Memory B cell (primary cell): ENCODE results near the gene PCDHB15.
"Not testable (repeated sequence)": the region's sequence is repeated elsewhere in the genome, so short reads cannot be mapped to it uniquely, and the experiment has no call there.

Experiments used
- ATAC-seq: fragments of 150-1000 bp; cut with Tn5 transposase; 2 replicates; pipeline ENCODE4 v1.10.0; 2021; ENCODE audit warnings: low read depth, mild to moderate bottlenecking, moderate library complexity
- DNase-seq, 2 donors: peaks; one replicate each; pipeline ENCODE4 v3.0.0; 2022; ENCODE audit warnings: low spot score in 2 of 2
- H3K27ac Mint-ChIP-seq: one replicate; pipeline ENCODE4 v1.8.0; 2022; ENCODE audit warnings: mild to moderate bottlenecking, moderate library complexity, mixed read lengths
- H3K27me3 Mint-ChIP-seq: one replicate; pipeline ENCODE4 v1.8.0; 2022; ENCODE audit warnings: mixed read lengths
- H3K36me3 Mint-ChIP-seq: one replicate; pipeline ENCODE4 v1.8.0; 2022; ENCODE audit warnings: mild to moderate bottlenecking, mixed read lengths
- H3K4me1 Mint-ChIP-seq: one replicate; pipeline ENCODE4 v1.8.0; 2022; ENCODE audit warnings: mixed read lengths
- H3K4me3 Mint-ChIP-seq: one replicate; pipeline ENCODE4 v1.8.0; 2022; ENCODE audit warnings: mild to moderate bottlenecking, moderate library complexity, mixed read lengths
- H3K9me3 Mint-ChIP-seq: one replicate; pipeline ENCODE4 v1.8.0; 2022; ENCODE audit warnings: mixed read lengths

Gene PCDHB15

DNA sequence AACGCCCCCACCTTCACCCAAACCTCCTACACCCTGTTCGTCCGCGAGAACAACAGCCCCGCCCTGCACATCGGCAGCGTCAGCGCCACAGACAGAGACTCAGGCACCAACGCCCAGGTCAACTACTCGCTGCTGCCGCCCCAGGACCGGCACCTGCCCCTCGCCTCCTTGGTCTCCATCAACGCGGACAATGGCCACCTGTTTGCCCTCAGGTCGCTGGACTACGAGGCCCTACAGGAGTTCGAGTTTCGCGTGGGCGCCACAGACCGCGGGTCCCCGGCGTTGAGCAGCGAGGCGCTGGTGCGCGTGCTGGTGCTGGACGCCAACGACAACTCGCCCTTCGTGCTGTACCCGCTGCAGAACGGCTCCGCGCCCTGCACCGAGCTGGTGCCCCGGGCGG, 20.4 kb upstream of the PCDHB15 start:
- peaks cover 14% of the 10 kb centered on the region for H3K9me3 Mint-ChIP-seq
- not testable (repeated sequence) for ATAC-seq, DNase-seq, H3K4me1 Mint-ChIP-seq, H3K27ac Mint-ChIP-seq, H3K4me3 Mint-ChIP-seq, H3K36me3 Mint-ChIP-seq
- H3K27me3 Mint-ChIP-seq: peaks cover 14% of the 10 kb centered on the region

DNA sequence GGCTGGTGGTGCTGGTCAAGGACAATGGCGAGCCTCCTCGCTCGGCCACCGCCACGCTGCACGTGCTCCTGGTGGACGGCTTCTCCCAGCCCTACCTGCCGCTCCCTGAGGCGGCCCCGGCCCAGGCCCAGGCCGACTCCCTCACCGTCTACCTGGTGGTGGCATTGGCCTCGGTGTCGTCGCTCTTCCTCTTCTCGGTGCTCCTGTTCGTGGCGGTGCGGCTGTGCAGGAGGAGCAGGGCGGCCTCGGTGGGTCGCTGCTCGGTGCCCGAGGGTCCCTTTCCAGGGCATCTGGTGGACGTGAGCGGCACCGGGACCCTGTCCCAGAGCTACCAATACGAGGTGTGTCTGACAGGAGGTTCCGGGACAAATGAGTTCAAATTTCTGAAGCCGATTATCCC, 19.8 kb upstream of the PCDHB15 start:
- not testable (repeated sequence) for DNase-seq, H3K27ac Mint-ChIP-seq
- H3K27me3 Mint-ChIP-seq: peaks cover 11% of the 10 kb centered on the region

GRCh38 chr5:141234109-141234667, 11.0 kb upstream of the PCDHB15 start:
- DNase-seq (no peak), ATAC-seq (no peak)
- Mint-ChIP-seq H3K9me3 (peaks cover 23% of the 10 kb centered on the region), H3K36me3 (peaks cover 8% of the 10 kb centered on the region), H3K4me3 (no peak overlapping the region), H3K4me1 (no peaks in the 10 kb centered on the region), H3K27me3 (peaks cover 4% of the 10 kb centered on the region), H3K27ac (no peak overlapping the region)

More for the DNA sequence above, 19.8 kb upstream of the PCDHB15 start:
- ATAC-seq, H3K9me3 Mint-ChIP-seq, H3K36me3 Mint-ChIP-seq, H3K4me3 Mint-ChIP-seq, H3K4me1 Mint-ChIP-seq: not testable (repeated sequence)

- not testable (repeated sequence) for H3K27ac Mint-ChIP-seq, H3K4me1 Mint-ChIP-seq, ATAC-seq, DNase-seq, H3K36me3 Mint-ChIP-seq, H3K27me3 Mint-ChIP-seq, H3K4me3 Mint-ChIP-seq
- peaks cover 30% of the 10 kb centered on the region for H3K9me3 Mint-ChIP-seq
These were observed 9.3 kb upstream of the PCDHB15 start for GRCh38 chr5:141235922-141236321.

DNA sequence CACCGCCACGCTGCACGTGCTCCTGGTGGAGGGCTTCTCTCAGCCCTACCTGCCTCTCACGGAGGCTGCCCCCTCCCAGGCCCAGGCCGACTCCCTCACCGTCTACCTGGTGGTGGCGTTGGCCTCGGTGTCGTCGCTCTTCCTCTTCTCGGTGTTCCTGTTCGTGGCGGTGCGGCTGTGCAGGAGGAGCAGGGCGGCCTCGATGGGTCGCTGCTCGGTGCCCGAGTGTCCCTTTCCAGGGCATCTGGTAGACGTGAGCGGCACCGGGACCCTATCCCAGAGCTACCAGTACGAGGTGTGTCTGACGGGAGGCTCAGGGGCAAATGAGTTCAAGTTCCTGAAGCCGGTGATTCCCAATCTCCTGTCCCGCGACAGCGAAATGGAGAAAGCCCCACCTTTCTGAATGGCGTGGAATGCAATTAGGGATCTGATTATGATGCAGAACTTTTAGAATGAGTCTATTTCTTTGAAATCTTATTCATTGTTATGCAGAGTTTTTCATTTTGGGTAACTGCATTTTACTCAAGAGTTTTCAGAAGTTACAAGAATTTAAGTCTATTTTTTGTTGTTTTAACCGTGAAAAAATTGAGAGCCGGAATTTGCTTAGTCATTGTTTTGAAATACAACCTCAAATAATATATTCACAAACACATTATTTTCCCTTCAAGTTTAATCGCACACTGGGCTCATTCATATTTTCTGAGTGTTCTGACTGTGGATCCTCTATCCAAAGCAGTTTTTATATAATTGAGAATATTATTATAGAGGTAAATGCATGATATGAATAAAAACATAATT, 8.5 kb upstream of the PCDHB15 start:
- Mint-ChIP-seq H3K27me3 (peaks cover 7% of the 10 kb centered on the region), H3K36me3 (peaks cover 8% of the 10 kb centered on the region), H3K9me3 (peaks cover 26% of the 10 kb centered on the region), H3K4me3 (no peak overlapping the region), H3K27ac (no peak overlapping the region), H3K4me1 (no peaks in the 10 kb centered on the region)
- no peak for DNase-seq
- ATAC-seq: no peak

GRCh38 chr5:141241496-141241895, 3.7 kb upstream of the PCDHB15 start:
- Mint-ChIP-seq H3K36me3 (peaks cover 7% of the 10 kb centered on the region), H3K27me3 (peaks cover 6% of the 10 kb centered on the region), H3K9me3 (peaks cover 19% of the 10 kb centered on the region), H3K4me1 (no peaks in the 10 kb centered on the region), H3K4me3 (no peak overlapping the region), H3K27ac (no peak overlapping the region)
- DNase-seq (no peak), ATAC-seq (no peak)

- not testable (repeated sequence) for ATAC-seq, H3K36me3 Mint-ChIP-seq, DNase-seq, H3K4me3 Mint-ChIP-seq, H3K27me3 Mint-ChIP-seq, H3K4me1 Mint-ChIP-seq, H3K27ac Mint-ChIP-seq
- H3K9me3 Mint-ChIP-seq: peaks cover 19% of the 10 kb centered on the region
These were observed 1.8 kb downstream of the PCDHB15 start for GRCh38 chr5:141246971-141247370.

DNA sequence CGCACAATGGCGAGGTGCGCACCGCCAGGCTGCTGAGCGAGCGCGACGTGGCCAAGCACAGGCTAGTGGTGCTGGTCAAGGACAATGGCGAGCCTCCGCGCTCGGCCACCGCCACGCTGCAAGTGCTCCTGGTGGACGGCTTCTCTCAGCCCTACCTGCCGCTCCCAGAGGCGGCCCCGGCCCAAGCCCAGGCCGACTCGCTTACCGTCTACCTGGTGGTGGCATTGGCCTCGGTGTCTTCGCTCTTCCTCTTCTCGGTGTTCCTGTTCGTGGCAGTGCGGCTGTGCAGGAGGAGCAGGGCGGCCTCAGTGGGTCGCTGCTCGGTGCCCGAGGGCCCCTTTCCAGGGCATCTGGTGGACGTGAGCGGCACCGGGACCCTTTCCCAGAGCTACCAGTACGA, 2.2 kb downstream of the PCDHB15 start:
- not testable (repeated sequence) for H3K36me3 Mint-ChIP-seq, DNase-seq, H3K27ac Mint-ChIP-seq, H3K4me1 Mint-ChIP-seq, H3K27me3 Mint-ChIP-seq, H3K4me3 Mint-ChIP-seq, ATAC-seq
- H3K9me3 Mint-ChIP-seq: peaks cover 21% of the 10 kb centered on the region

GRCh38 chr5:141250576-141250975, 5.4 kb downstream of the PCDHB15 start:
- ATAC-seq: no peak
- DNase-seq: no peak
- H3K27me3 Mint-ChIP-seq: no peaks in the 10 kb centered on the region
- no peak overlapping the region for H3K4me3 Mint-ChIP-seq
- H3K27ac Mint-ChIP-seq: no peak overlapping the region
- peaks cover 22% of the 10 kb centered on the region for H3K9me3 Mint-ChIP-seq
- peaks cover 4% of the 10 kb centered on the region for H3K36me3 Mint-ChIP-seq
- H3K4me1 Mint-ChIP-seq: no peaks in the 10 kb centered on the region

DNA sequence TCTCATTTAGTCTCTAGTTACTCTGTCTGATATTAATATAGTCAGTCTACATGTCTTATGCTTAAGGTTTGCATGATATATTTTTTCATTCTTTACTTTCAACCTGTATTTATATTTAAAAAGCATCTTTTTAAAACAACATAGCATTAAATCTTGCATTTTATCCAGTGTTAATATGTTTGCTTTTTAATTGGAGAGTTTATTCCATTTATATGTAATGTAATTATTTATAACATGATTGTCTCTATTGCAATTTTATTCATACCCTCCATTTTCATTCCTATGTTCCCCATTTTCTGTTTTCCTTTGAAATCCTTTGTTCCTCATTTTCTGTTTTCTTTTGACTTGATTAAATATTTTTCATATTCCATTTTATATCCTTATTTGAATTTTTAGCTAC, 13.3 kb downstream of the PCDHB15 start:
- Mint-ChIP-seq H3K36me3 (peaks cover 18% of the 10 kb centered on the region), H3K4me3 (no peak overlapping the region), H3K27ac (no peak overlapping the region), H3K27me3 (no peaks in the 10 kb centered on the region), H3K9me3 (peaks cover 18% of the 10 kb centered on the region), H3K4me1 (no peaks in the 10 kb centered on the region)
- ATAC-seq: no peak
- DNase-seq: no peak

GRCh38 chr5:141258948-141259347, 13.8 kb downstream of the PCDHB15 start:
- H3K36me3 Mint-ChIP-seq: peaks cover 19% of the 10 kb centered on the region
- ATAC-seq: no peak
- no peaks in the 10 kb centered on the region for H3K27me3 Mint-ChIP-seq
- H3K4me1 Mint-ChIP-seq: no peaks in the 10 kb centered on the region
- H3K4me3 Mint-ChIP-seq: no peak overlapping the region
- no peak for DNase-seq
- H3K27ac Mint-ChIP-seq: no peak overlapping the region
- peaks cover 20% of the 10 kb centered on the region for H3K9me3 Mint-ChIP-seq

DNA sequence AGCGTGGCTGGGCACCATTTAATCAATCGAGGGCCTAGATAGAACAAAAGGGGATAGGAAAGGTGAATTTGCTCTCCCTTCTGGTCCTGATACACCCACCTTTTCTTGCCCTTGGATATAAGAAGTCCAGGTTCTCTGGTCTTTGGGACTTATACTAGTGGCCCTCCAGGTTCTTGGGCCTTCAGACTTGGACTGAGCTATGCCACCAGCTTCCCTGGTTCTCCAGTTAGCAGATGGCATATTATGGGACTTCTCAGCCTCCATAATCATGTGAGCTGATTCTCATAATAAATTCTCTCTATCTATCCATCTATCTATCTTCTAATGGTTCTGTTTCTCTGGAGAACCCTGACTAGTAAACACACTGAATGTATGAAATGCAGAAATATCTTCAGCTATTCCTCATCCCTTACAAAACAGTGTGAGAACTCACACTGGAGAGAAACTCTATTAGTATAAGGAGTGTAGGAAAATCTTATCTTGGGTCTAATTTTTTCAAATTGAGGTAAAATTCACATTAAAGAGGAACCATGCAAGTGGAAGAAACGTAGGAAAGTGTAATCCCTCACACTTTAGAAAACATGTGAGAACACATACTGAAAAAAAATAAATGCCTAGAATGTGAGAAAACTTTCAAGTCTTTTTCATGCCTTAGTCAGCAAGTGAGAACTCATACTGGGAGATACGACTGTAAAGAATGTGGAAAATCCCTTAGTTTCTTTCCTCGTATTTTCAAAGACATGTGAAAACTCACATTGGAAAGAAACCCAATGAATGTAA, 15.5 kb downstream of the PCDHB15 start:
- H3K9me3 Mint-ChIP-seq: peaks cover 17% of the 10 kb centered on the region
- H3K27ac Mint-ChIP-seq: no peak overlapping the region
- no peak for ATAC-seq
- DNase-seq: no peak
- peaks cover 26% of the 10 kb centered on the region for H3K36me3 Mint-ChIP-seq
- H3K4me3 Mint-ChIP-seq: no peak overlapping the region
- H3K4me1 Mint-ChIP-seq: no peaks in the 10 kb centered on the region
- H3K27me3 Mint-ChIP-seq: no peaks in the 10 kb centered on the region

DNA sequence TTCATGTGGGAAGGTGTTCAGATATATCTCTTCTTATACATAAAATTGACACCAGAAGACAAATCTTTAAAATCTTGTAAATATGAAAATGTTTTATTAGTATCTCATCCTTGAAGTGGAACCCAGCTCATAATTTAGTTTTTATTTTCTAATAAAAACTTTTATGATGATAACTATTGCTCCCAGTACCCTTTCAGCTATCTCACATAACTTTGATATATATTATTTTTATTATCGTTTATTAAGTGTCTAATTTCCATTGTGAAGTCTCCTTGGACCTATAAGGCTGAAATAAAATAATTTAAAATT, 16.0 kb downstream of the PCDHB15 start:
- ATAC-seq (no peak), DNase-seq (no peak)
- no peak overlapping the region for H3K4me3 Mint-ChIP-seq
- no peaks in the 10 kb centered on the region for H3K27me3 Mint-ChIP-seq
- peaks cover 20% of the 10 kb centered on the region for H3K9me3 Mint-ChIP-seq
- H3K36me3 Mint-ChIP-seq: peaks cover 29% of the 10 kb centered on the region
- no peaks in the 10 kb centered on the region for H3K4me1 Mint-ChIP-seq
- H3K27ac Mint-ChIP-seq: no peak overlapping the region

DNA sequence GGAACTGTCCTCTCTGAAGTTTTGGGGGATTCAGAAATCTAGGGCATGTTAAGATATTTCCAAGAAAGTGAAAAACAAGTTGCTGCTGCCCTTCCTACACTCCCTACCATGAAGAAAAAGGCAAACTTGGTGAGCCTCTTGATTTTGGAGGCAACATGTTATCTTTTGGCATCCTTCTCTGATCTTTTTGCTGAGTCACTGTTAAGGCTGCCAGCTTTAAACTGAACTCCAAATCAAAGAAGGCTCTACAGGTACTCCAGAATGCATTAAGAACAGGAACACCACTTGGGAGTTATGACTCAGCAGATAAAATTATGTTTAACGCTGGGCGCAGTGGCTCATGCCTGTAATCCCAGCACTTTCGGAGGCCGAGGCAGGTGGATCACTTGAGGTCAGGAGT, 24.0 kb downstream of the PCDHB15 start:
- no peak for DNase-seq
- Mint-ChIP-seq H3K27ac (no peak overlapping the region), H3K27me3 (no peaks in the 10 kb centered on the region), H3K36me3 (peaks cover 50% of the 10 kb centered on the region), H3K9me3 (peaks cover 30% of the 10 kb centered on the region), H3K4me3 (no peak overlapping the region), H3K4me1 (no peaks in the 10 kb centered on the region)
- ATAC-seq: no peak
